ENCODE measurements around the gene SH3BGRL3. TPM values are rescaled to one million over a fixed set of nuclear protein-coding genes. Genes with fewer than 3 reads are reported as not detected.

The SH3BGRL3 gene
- total RNA-seq, 1 donor from 2014 or later, result 412 TPM

GRCh38 chr1:26283871-26284596 is 4.1 kb downstream of the SH3BGRL3 start:
- DNase-seq, result no peak
- H3K27ac Mint-ChIP-seq (ENCODE audit: unreplicated experiment), result peak overlapping the region; percentile 89
- peaks cover 18% of the 10 kb centered on the region for H3K27me3 Mint-ChIP-seq (ENCODE audit: unreplicated experiment)
- TF ChIP-seq CTCF (IDR thresholded peaks at IDR 0.05; ENCODE audit: partially characterized antibody, unreplicated experiment), result no peak
- peaks cover 14% of the 10 kb centered on the region for H3K9me3 Mint-ChIP-seq (ENCODE audit: unreplicated experiment)
- no peaks in the 10 kb centered on the region for H3K36me3 Mint-ChIP-seq (ENCODE audit: unreplicated experiment)
- peaks cover 52% of the 10 kb centered on the region for H3K4me1 Mint-ChIP-seq (ENCODE audit: low read depth, unreplicated experiment)
- peak overlapping the region; percentile 64 for H3K4me3 Mint-ChIP-seq (ENCODE audit: unreplicated experiment)

GRCh38 chr1:26284597-26285347 is 4.9 kb downstream of the SH3BGRL3 start:
- Mint-ChIP-seq H3K4me3 (ENCODE audit: unreplicated experiment) (peak overlapping the region; percentile 64), H3K27ac (ENCODE audit: unreplicated experiment) (peak overlapping the region; percentile 89), H3K4me1 (ENCODE audit: low read depth, unreplicated experiment) (peaks cover 50% of the 10 kb centered on the region), H3K9me3 (ENCODE audit: unreplicated experiment) (peaks cover 14% of the 10 kb centered on the region), H3K36me3 (ENCODE audit: unreplicated experiment) (no peaks in the 10 kb centered on the region), H3K27me3 (ENCODE audit: unreplicated experiment) (peaks cover 18% of the 10 kb centered on the region)
- peak; percentile 85 for DNase-seq
- TF ChIP-seq CTCF (IDR thresholded peaks at IDR 0.05; ENCODE audit: partially characterized antibody, unreplicated experiment), result peak; percentile 72

GRCh38 chr1:26285366-26286063 is 5.6 kb downstream of the SH3BGRL3 start:
- peaks cover 14% of the 10 kb centered on the region for H3K9me3 Mint-ChIP-seq (ENCODE audit: unreplicated experiment)
- H3K4me1 Mint-ChIP-seq (ENCODE audit: low read depth, unreplicated experiment), result peaks cover 53% of the 10 kb centered on the region
- H3K4me3 Mint-ChIP-seq (ENCODE audit: unreplicated experiment), result peak overlapping the region; percentile 34
- TF ChIP-seq CTCF (IDR thresholded peaks at IDR 0.05; ENCODE audit: partially characterized antibody, unreplicated experiment), result peak; percentile 1
- peak; percentile 59 for DNase-seq
- H3K36me3 Mint-ChIP-seq (ENCODE audit: unreplicated experiment), result no peaks in the 10 kb centered on the region
- H3K27me3 Mint-ChIP-seq (ENCODE audit: unreplicated experiment), result peaks cover 18% of the 10 kb centered on the region
- H3K27ac Mint-ChIP-seq (ENCODE audit: unreplicated experiment), result peak overlapping the region; percentile 89

- DNase-seq, result no peak
- Mint-ChIP-seq H3K4me3 (ENCODE audit: unreplicated experiment) (no peak overlapping the region), H3K36me3 (ENCODE audit: unreplicated experiment) (no peaks in the 10 kb centered on the region), H3K9me3 (ENCODE audit: unreplicated experiment) (peaks cover 13% of the 10 kb centered on the region), H3K4me1 (ENCODE audit: low read depth, unreplicated experiment) (peaks cover 51% of the 10 kb centered on the region), H3K27me3 (ENCODE audit: unreplicated experiment) (peaks cover 17% of the 10 kb centered on the region), H3K27ac (ENCODE audit: unreplicated experiment) (peak overlapping the region; percentile 97)
- no peak for TF ChIP-seq CTCF (IDR thresholded peaks at IDR 0.05; ENCODE audit: partially characterized antibody, unreplicated experiment)
These were observed 6.2 kb downstream of the SH3BGRL3 start for GRCh38 chr1:26286064-26286416.

Data from glutamatergic neuron (in vitro differentiated cells).